NCI-H446 treated with DMSO at 0.1 percent for 48 hours (cell line): ENCODE measurements around the gene OR7C2.
"Not testable (repeated sequence)": the region's sequence is repeated elsewhere in the genome, so short reads cannot be mapped to it uniquely, and the experiment has no call there.

Experiments
- DNase-seq: peaks from one replicate; lab custom pipeline; 2025; lab: John Stamatoyannopoulos, UW

The OR7C2 gene

GRCh38 chr19:14941189-14941588 is at the start of gene OR7C2:
Gene OR7C2 (plus strand): TSS chr19:14941489. CDS start chr19:14941489, 0 bp downstream.
- no peak for DNase-seq

GRCh38 chr19:14901675-14902260 is 39.5 kb upstream of the OR7C2 start:
- no peak for DNase-seq

GRCh38 chr19:14906711-14907110 is 34.6 kb upstream of the OR7C2 start:
- no peak for DNase-seq

- DNase-seq: no peak
These were observed 26.2 kb upstream of the OR7C2 start for GRCh38 chr19:14915116-14915515.

- DNase-seq: no peak
These were observed 24.4 kb upstream of the OR7C2 start for GRCh38 chr19:14916848-14917247.

- DNase-seq: no peak
These were observed 7.8 kb upstream of the OR7C2 start for GRCh38 chr19:14933506-14933905.

- no peak for DNase-seq
These were observed 1.0 kb upstream of the OR7C2 start for GRCh38 chr19:14940266-14940665.

GRCh38 chr19:14943601-14944000 is 2.3 kb downstream of the OR7C2 start:
- no peak for DNase-seq

GRCh38 chr19:14944456-14944855 is 3.2 kb downstream of the OR7C2 start:
- DNase-seq: no peak

GRCh38 chr19:14949413-14949812 is 8.1 kb downstream of the OR7C2 start:
- DNase-seq: not testable (repeated sequence)

GRCh38 chr19:14949876-14950275 is 8.6 kb downstream of the OR7C2 start:
- no peak for DNase-seq

- no peak for DNase-seq
These were observed 9.1 kb downstream of the OR7C2 start for GRCh38 chr19:14950421-14950820.

GRCh38 chr19:14952767-14953166 is 11.5 kb downstream of the OR7C2 start:
- DNase-seq: no peak

- DNase-seq: no peak
These were observed 12.9 kb downstream of the OR7C2 start for GRCh38 chr19:14954071-14954655.

- no peak for DNase-seq
These were observed 16.2 kb downstream of the OR7C2 start for GRCh38 chr19:14957464-14957863.

GRCh38 chr19:14959263-14959662 is 18.0 kb downstream of the OR7C2 start:
- DNase-seq: no peak

- DNase-seq: no peak
These were observed 20.8 kb downstream of the OR7C2 start for GRCh38 chr19:14961956-14962685.

GRCh38 chr19:14968247-14968646 is 27.0 kb downstream of the OR7C2 start:
- DNase-seq: no peak

- no peak for DNase-seq
These were observed 30.2 kb downstream of the OR7C2 start for GRCh38 chr19:14971474-14971873.

GRCh38 chr19:14972676-14973075 is 31.4 kb downstream of the OR7C2 start:
- DNase-seq: no peak

- DNase-seq: no peak
These were observed 33.2 kb downstream of the OR7C2 start for GRCh38 chr19:14974488-14974887.

- no peak for DNase-seq
These were observed 35.8 kb downstream of the OR7C2 start for GRCh38 chr19:14977128-14977527.

GRCh38 chr19:14978161-14978776 is 37.0 kb downstream of the OR7C2 start:
- no peak for DNase-seq
